GM21447 (cell line): Measurements from ENCODE around the gene ADGRB3.

Experiments
- ATAC-seq: cut with Tn5 transposase; IDR thresholded peaks from one replicate; pipeline ENCODE4 v1.9.1; 2021; ENCODE audit not compliant: unreplicated experiment

ADGRB3 gene

GRCh38 chr6:68701159-68701558, 66.1 kb downstream of the ADGRB3 start:
- ATAC-seq = no peak

- ATAC-seq = no peak
These were observed 69.4 kb downstream of the ADGRB3 start for GRCh38 chr6:68704485-68704884.

DNA sequence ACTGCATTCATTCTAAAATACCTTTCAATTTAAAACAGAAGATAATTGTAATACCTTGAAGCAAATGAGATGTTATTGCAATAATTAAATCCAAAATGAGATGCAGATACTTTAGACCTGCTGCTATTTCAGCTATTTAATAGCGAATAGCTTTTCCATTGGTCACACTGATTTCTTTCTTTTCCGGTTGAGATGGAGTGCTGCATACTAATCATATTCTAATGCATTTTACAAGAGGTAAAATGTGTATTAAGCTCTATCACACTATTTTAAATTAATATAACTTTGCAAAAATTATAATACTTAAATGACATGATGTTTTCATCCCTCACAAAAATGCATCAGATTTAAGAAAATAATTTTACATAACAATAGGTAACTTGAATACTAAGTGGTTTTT, 74.0 kb downstream of the ADGRB3 start:
- ATAC-seq = no peak

DNA sequence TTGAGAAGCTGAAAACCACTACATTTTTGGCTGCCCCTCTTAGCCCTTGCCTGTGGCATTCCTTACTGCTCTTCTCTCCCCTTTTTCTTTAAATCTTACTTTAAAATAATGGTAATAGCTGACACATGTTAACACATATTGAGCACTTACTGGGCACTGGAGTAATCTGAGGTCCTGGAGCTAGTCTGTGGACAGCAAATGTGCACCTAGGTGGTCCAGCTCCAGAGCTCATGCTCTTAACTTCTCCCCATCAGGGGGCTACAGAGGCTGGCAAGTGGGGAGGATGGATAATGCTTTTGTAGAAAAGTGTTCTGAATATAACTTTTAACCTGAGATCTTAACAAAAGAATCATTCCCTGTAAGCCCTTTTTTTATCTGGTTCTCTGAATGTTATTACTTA, 74.8 kb downstream of the ADGRB3 start:
- no peak for ATAC-seq

GRCh38 chr6:68710496-68710895, 75.4 kb downstream of the ADGRB3 start:
- no peak for ATAC-seq

- no peak for ATAC-seq
These were observed 75.8 kb downstream of the ADGRB3 start for GRCh38 chr6:68710916-68711315.

DNA sequence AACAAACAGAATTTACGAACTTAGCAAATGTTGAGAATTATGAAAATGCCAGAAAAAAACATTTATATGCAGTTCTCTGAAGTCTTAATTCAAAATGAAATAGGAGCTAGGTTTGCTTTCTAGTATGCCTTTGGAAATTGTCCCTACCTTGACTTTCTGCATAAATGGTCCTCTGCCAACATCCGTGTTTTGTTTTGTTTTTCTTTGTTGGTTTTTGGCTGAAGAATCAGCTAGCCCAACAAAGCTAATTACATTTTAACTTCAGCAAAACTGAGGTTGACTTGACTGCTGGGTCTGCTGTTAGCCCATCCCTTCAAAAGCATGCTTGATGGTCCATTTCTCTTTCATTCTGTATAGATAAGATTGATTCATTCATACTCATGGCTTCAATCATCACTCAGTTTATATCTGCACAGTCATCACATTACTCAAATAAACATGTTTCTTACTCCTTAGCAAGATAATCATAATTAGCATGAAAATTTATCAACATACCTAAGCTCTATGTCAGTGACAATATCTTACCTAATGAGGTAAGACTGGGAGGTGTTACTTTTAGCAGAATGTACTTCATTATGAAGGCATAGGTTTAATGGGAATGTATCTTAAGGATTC, 76.4 kb downstream of the ADGRB3 start:
- no peak for ATAC-seq

DNA sequence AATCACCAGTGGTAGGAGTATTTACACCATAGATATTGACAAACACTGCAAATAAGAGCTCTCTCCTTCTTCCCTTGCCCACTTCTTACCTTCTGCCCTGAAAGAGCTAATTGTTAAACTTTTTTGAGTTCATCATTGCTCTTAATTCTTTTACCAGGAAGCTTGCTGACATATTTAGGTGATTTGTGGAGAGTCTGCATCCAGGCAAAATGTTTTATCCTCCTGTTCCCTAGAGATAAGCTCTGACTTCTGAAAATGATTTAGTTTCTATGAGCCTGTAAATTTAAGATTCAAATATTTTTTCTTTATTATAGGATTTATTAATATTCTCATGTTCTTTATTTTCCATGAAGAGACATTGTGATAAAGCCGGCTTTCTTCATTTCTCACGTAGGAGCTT, 81.5 kb downstream of the ADGRB3 start:
- no peak for ATAC-seq

DNA sequence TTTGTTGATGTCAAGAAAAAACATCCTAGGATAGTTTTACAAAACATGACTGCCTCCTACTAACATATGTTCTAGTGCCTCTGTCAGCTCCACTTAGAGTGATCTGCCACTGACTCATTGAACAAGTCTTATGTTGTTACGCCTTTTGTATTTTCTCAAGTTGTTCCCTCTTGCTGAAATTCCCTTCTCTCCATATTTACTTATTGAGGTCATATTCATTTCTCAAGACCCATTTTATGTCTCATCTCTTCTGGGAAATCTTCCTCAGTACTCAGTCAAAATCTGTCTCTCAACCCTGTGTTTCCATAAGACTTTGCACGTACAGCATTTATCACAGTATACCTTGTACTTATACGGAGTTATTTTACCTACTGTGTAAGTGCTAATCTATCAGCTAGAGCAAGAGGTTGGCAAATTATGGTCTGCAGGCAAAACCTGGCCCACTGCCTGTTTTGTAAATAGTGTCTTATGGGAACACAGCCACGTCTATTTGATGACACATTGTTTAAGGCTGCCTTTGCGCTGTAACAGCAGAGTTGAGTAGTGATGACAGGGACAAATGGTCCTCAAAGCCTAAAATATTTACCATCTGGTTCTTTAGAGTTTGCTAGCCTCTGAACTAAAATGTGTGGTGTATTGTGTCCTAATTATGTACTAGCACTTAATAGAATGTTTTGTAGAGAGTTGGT, 83.4 kb downstream of the ADGRB3 start:
- ATAC-seq = no peak

- no peak for ATAC-seq
These were observed 84.7 kb downstream of the ADGRB3 start for GRCh38 chr6:68719761-68720160.

DNA sequence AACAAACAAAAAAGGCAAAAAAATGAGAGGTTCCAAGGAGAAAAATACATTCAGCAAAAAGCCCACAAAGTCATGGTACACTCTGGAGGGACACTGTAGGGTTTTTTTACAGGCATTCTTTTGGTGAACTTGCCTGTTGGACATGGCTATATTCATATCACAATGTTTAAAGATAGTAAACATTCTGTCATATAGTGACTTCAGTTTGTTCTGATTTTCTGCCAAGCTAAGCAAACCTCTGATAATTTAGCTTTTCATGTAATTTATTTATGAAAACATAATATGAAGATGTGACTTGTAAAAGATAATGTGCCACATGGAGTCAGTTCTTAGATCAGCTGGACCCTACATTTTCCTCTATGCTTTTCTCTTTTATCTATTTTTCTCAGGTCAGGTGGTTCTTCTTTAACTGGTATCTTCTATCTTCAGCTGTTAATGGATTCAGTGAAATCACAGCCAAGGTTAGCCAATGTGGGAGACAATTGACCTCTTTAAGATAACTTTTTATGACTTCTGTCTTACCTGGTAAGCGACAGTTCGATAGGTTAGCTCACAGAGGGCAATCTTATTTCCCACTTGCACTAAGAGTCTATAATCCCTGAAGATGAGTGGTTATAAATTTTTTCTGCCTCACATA, 87.9 kb downstream of the ADGRB3 start:
- ATAC-seq = no peak

GRCh38 chr6:68724060-68724459, 89.0 kb downstream of the ADGRB3 start:
- ATAC-seq = no peak

- no peak for ATAC-seq
These were observed 91.3 kb downstream of the ADGRB3 start for GRCh38 chr6:68726337-68726736.

DNA sequence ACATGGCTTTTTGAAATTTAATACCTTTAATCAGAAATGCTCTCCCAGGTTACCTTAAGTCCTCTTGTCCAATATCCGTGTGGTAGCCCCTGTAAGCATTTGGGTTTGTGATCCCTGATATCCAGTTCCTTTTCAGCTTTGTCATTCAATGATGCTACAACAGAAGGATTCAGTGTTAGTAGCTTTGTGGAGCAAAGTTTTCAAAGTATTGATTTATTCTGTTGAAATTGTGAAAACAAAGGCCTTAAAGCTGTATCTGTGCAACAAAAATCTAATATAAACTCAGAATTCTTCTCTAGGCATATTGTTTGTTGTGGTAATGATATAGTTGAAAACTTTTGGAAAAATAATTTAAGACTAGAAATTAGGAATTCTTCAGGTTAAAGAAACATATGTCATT, 91.9 kb downstream of the ADGRB3 start:
- ATAC-seq = no peak

DNA sequence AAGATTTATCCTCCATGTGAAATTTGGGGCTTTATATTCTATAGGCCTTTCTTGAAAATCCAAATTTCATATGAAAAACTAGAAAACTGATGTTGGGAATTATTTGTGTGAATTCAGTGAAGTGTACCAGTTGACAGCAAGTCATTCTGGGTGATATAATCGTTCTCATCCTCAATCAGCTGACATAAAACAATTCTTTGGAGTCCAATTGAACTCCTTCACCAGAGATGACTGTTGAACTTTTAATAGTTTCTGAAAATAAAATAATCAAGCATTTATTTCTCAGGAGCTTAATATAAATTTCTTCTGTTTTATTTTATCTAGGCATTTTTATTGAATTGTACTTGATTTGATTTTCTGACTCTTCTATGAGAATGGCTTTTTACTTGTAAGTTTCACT, 92.6 kb downstream of the ADGRB3 start:
- ATAC-seq = no peak

DNA sequence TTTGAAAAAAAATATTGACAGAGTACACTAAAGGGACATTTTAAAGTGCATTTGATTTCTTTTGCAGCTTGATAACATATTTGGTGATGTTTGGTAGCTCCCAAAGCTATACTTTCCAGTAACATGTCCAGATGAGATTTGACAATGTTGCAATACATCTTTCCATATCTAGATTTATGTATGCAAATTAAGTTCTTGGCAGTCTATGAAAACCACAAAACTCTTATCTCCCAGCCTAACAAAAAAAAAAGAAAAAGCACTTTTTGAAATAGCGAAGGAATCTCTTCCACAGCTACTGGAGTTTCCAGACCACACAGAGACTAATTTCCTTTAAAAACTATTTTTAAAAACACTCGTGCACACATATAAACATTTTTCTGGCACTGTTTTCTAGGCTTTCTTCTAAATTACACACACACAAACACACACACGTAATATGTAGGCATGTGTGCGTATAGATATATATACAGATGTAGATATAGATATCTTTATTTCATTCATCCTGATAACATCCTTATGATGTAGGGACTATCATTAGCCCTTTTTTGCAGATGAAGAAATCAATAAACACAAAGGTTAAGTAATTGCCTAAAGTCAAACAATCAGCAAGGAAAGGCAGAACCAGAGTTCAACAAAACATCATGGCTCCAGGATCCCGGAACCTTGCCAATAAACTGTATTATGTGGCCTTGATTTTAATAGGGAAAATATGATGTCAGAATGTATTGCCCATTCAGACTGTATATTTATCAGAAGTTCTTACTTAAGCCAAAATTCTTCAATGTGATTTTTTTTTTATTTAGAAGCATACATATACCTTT, 93.3 kb downstream of the ADGRB3 start:
- no peak for ATAC-seq

DNA sequence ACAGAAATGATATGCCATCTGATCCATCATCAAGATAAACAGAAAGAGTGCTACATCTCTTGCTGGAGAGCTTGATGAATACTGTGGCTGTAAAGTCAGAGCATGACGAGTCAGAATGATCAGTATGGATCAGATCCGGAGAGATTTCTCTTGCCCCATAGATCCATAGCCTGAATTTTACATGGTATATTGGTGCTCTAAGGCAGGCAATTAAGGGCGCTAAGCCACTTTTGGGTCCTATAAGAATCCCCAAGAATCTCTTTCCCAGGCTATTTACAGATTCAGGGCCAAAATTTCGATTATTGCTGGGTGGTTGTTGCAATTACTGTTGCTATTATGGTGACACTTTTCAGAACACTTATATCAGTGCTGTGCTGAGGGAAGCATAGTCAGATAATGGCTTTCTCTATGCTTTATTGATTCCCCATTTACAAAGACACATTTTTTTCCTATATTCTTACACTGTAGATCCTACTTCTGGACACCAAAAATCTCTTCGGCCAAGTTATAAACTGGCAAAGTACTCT, 94.4 kb downstream of the ADGRB3 start:
- no peak for ATAC-seq

GRCh38 chr6:68730291-68731054, 95.4 kb downstream of the ADGRB3 start:
- ATAC-seq = no peak

- no peak for ATAC-seq
These were observed 97.3 kb downstream of the ADGRB3 start for GRCh38 chr6:68732423-68732822.

DNA sequence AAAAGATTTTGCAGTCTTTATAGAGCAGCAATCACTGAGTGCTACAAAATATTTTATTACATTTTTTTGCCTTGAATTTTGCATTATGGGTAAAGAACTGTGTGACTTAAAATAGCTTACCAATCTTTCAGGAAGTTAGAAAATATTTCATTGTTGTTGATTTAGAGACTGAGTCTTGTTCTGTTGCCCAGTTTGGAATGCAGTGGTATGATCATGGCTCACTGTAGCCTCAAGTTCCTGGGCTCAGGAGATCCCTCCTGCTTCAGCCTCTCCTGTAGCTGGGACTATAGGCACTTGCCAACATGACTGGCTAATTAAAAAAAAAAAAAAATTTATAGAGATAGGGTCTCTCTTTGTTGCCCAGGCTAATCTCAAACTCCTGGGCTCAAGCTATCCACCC, 100.8 kb downstream of the ADGRB3 start:
- ATAC-seq = no peak

- ATAC-seq = no peak
These were observed 102.0 kb downstream of the ADGRB3 start for GRCh38 chr6:68737061-68737460.
